ENCODE data around the gene NCKAP5L. TPM values are rescaled to one million over a fixed set of nuclear protein-coding genes. Genes with fewer than 3 reads are reported as not detected.

The NCKAP5L gene
- polyA plus RNA-seq, 4 donors = 0.45 to 7.0 (median 2.9) TPM

DNA sequence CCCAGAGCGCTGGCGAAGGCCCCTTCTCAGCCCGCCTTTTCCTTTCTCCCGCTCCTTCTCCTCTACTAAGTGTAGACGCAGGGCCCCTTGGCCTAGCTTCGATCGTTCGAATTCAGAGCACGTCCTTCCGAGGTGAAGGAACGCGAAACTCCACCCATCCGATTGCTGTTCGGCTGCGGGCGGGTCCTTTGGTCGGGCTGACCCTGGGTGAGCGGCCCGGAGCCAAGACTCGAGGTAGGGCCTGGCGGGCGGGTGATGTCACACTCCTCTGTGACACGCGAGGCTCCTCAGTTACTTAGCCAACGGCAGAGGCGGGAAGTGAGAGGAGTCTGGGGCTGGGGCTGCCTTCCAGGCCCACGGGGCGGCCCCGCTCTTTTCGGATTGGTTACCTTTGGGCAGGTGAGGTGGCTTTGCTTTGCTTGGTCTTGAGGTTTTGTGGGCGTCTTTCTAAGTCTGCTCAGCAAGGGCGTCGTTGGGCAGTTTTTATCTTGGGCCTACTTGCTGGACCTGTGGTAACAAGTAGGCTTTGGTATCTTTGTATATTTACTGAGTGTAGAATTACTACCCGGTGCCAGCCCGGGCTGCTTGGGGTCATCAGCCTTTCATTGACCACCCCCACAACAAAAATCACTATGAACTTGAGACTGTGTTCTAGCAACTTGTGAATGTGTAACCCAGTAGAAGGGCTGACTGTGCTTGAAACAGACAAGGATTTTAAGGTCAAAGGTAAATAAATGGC lies 86.2 kb downstream of the NCKAP5L start:
- H3K27ac ChIP-seq (ENCODE audit: low read depth in 1 of 3, low read length in 2 of 3) = peak overlapping the region; percentile 88 to 100 (median 96)
- WGBS, 3 donors = 0 to 1% (median 0%) methylated on average over 34 to 35 of the region's 35 CpGs
- DNase-seq (peak; percentile 87 to 92), FAIRE-seq (no peak)
- peaks cover 4 to 17% (median 5%) of the 10 kb centered on the region in 3 donors for H3K4me1 ChIP-seq (ENCODE audit: control insufficient read depth in 3 of 3, insufficient read depth in 2 of 3, low read depth in 1 of 3, low read length in 2 of 3)
- no peaks in the 10 kb centered on the region for H3K27me3 ChIP-seq (ENCODE audit: control insufficient read depth in 3 of 3, insufficient read depth in 3 of 3, low read length in 3 of 3)
- H3K9me3 ChIP-seq (ENCODE audit: control insufficient read depth in 2 of 2, insufficient read depth in 1 of 2, low read depth in 1 of 2, low read length in 1 of 2) = no peaks in the 10 kb centered on the region
- peaks cover 0 to 12% (median 4%) of the 10 kb centered on the region in 3 donors for H3K36me3 ChIP-seq (ENCODE audit: control insufficient read depth in 3 of 3, insufficient read depth in 2 of 3, low read depth in 1 of 3, low read length in 3 of 3)
- peak overlapping the region; percentile 70 to 92 (median 72) for H3K4me3 ChIP-seq (ENCODE audit: low read depth in 1 of 3, low read length in 3 of 3)

Other genes with a start within 250 kb of the NCKAP5L start
- gene FAM186B, start 222.8 kb downstream of the NCKAP5L start, polyA plus RNA-seq = 1 to 10 TPM in 1 of 4 donors, under 1 TPM in 1, not detected in 2; 0.37 to 1.0 TPM
- 10 to 100 TPM in 1 of 4 donors, 1 to 10 TPM in 3; 2.5 to 15.6 (median 6.5) TPM for gene PRPF40B, start 204.9 kb downstream of the NCKAP5L start, polyA plus RNA-seq
- gene FMNL3, start 121.0 kb downstream of the NCKAP5L start, polyA plus RNA-seq = 1 to 10 TPM in 3 of 4 donors, under 1 TPM in 1; 0.89 to 8.8 (median 4.1) TPM
- gene TMBIM6, start 86.9 kb downstream of the NCKAP5L start, polyA plus RNA-seq = 100 to 1,000 TPM; 174 to 687 (median 294) TPM
- 1 to 10 TPM; 2.4 to 5.3 (median 3.1) TPM for gene BCDIN3D, start 14.7 kb upstream of the NCKAP5L start, polyA plus RNA-seq
- 10 to 100 TPM in 1 of 4 donors, 1 to 10 TPM in 1, not detected in 2; 2.2 to 13.5 TPM for gene FAIM2, start 75.5 kb upstream of the NCKAP5L start, polyA plus RNA-seq
- gene AQP2, start 122.3 kb upstream of the NCKAP5L start, polyA plus RNA-seq = under 1 TPM in 1 of 4 donors, not detected in 3; 0.04 TPM
- gene AQP5, start 133.5 kb upstream of the NCKAP5L start, polyA plus RNA-seq = under 1 TPM in 2 of 4 donors, not detected in 2; 0.12 TPM
- gene AQP6, start 144.5 kb upstream of the NCKAP5L start, polyA plus RNA-seq = under 1 TPM in 2 of 4 donors, not detected in 2; 0.09 to 0.31 TPM
- 10 to 100 TPM in 2 of 4 donors, 1 to 10 TPM in 2; 3.5 to 25.9 (median 14.4) TPM for gene RACGAP1, start 197.1 kb upstream of the NCKAP5L start, polyA plus RNA-seq
- gene ASIC1, start 229.2 kb upstream of the NCKAP5L start, polyA plus RNA-seq = 1 to 10 TPM in 1 of 4 donors, under 1 TPM in 2, not detected in 1; 0.81 to 2.2 (median 0.85) TPM